Gastroesophageal sphincter (tissue), 4 donors: ENCODE results near the gene RELCH. TPM values are rescaled to one million over a fixed set of nuclear protein-coding genes. Genes with fewer than 3 reads are reported as not detected.

Experiments used
- ATAC-seq: fragments of 150-250 bp; one replicate; pipeline ENCODE4 v1.9.1; 2016; ENCODE audit warnings: mild to moderate bottlenecking, moderate library complexity
- H3K27ac ChIP-seq, 4 donors: fragments of 200-600 bp; sonication (generic) in 3 of 4; 1 replicate in 3 of 4; 2 replicates in 1 of 4; pipeline ENCODE4 v1.5.1; 2016 to 2019
- H3K27me3 ChIP-seq: fragments of 200-600 bp; sonication (generic); one replicate; pipeline ENCODE4 v1.5.1; 2019
- H3K36me3 ChIP-seq, 2 donors: fragments of 200-600 bp; sonication (generic); one replicate each; pipeline ENCODE4 v1.5.1; 2019; ENCODE audit warnings: control low read depth in 1 of 2
- H3K4me1 ChIP-seq, 3 donors: fragments of 200-600 bp; sonication (generic); 1 replicate in 2 of 3; 2 replicates in 1 of 3; pipeline ENCODE4 v1.5.1; 2016 to 2019; ENCODE audit warnings: control low read depth in 2 of 3
- H3K4me3 ChIP-seq, 2 donors: fragments of 200-600 bp; sonication (generic); one replicate each; pipeline ENCODE4 v1.5.1; 2019; ENCODE audit warnings: mild to moderate bottlenecking in 1 of 2, moderate library complexity in 1 of 2
- H3K9me3 ChIP-seq, 3 donors: fragments of 200-600 bp; sonication (generic); one replicate each; pipeline ENCODE4 v1.5.1; 2017 to 2019; ENCODE audit warnings: control low read depth in 2 of 3
- EP300 ChIP-seq: sonication (generic); formaldehyde crosslinking; IDR thresholded peaks from one replicate; pipeline ENCODE4 v1.6.1; 2017; ENCODE audit warnings: antibody characterized with exemption, mild to moderate bottlenecking
- POLR2A ChIP-seq, 2 donors: fragments of 450-650 bp; IDR thresholded peaks; one replicate each; pipeline ENCODE4 v1.6.1; 2017; ENCODE audit warnings: antibody characterized with exemption in 2 of 2, mild to moderate bottlenecking in 2 of 2, moderate library complexity in 1 of 2
- POLR2AphosphoS5 ChIP-seq: sonication (generic); formaldehyde crosslinking; IDR thresholded peaks from one replicate; pipeline ENCODE4 v1.6.1; 2017; ENCODE audit warnings: antibody characterized with exemption
- WGBS, 2 donors: methylation state at CpG; one replicate each; pipeline ENCODE4 v1.1.5; 2018; ENCODE audit warnings: low coverage in 1 of 2; 5-methylcytosine and 5-hydroxymethylcytosine counted together
- total RNA-seq, 4 donors: library from RNA; depleted of rRNA; stranded (reverse); fragments of >200 nt; gene quantifications; one replicate each; pipeline ENCODE4 v1.1.0, GENCODE V29; 2016
- TF ChIP-seq, protein P1 (sequence below), 4 experiments: fragments of 200-600 bp in 2 of 4; fragments of 450-650 bp in 2 of 4; sonication (generic) in 1 of 4; IDR thresholded peaks; one replicate each; pipeline ENCODE4 v1.5.1; 2017 to 2019; ENCODE audit warnings: antibody characterized with exemption in 4 of 4, mild to moderate bottlenecking in 2 of 4, moderate library complexity in 2 of 4

The RELCH gene
- total RNA-seq, 4 donors from 2014 or later, result 20.7 to 30.4 (median 27.4) TPM

DNA sequence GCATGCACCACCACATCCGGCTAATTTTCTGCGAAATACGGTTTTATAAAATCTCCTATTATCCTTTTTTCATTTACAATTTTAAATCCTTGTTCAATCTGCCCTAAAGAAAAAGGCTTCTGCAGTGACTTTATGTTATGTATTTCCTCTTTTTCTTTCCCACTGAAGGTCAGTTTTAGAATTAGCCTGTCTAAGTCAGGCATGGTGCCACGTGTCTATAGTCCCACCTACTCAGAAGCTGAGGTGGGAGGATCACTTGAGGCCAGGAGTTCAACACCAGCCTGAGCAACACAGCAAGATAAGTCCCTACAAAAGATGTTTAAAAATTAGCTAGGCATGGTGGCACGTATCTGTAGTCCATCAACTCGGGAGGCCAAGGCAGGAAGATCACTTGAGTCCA lies 98.2 kb downstream of the RELCH start:
- no peaks in the 10 kb centered on the region for H3K9me3 ChIP-seq
- H3K4me3 ChIP-seq, result no peak overlapping the region
- TF ChIP-seq POLR2AphosphoS5, result no peak
- no peak for TF ChIP-seq POLR2A (IDR thresholded peaks at IDR 0.05)
- no peak for TF ChIP-seq EP300
- TF ChIP-seq, protein P1, sequence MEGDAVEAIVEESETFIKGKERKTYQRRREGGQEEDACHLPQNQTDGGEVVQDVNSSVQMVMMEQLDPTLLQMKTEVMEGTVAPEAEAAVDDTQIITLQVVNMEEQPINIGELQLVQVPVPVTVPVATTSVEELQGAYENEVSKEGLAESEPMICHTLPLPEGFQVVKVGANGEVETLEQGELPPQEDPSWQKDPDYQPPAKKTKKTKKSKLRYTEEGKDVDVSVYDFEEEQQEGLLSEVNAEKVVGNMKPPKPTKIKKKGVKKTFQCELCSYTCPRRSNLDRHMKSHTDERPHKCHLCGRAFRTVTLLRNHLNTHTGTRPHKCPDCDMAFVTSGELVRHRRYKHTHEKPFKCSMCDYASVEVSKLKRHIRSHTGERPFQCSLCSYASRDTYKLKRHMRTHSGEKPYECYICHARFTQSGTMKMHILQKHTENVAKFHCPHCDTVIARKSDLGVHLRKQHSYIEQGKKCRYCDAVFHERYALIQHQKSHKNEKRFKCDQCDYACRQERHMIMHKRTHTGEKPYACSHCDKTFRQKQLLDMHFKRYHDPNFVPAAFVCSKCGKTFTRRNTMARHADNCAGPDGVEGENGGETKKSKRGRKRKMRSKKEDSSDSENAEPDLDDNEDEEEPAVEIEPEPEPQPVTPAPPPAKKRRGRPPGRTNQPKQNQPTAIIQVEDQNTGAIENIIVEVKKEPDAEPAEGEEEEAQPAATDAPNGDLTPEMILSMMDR (IDR thresholded peaks at IDR 0.05), result no peak
- H3K27ac ChIP-seq, result no peak overlapping the region
- no peaks in the 10 kb centered on the region for H3K27me3 ChIP-seq
- H3K36me3 ChIP-seq, result peaks cover 5 to 67% of the 10 kb centered on the region in 2 donors
- WGBS, 2 donors, result 92 to 100% methylated on average over 4 to 6 of the region's 6 CpGs
- no peak for ATAC-seq
- peaks cover 0 to 5% (median 4%) of the 10 kb centered on the region in 3 donors for H3K4me1 ChIP-seq

DNA sequence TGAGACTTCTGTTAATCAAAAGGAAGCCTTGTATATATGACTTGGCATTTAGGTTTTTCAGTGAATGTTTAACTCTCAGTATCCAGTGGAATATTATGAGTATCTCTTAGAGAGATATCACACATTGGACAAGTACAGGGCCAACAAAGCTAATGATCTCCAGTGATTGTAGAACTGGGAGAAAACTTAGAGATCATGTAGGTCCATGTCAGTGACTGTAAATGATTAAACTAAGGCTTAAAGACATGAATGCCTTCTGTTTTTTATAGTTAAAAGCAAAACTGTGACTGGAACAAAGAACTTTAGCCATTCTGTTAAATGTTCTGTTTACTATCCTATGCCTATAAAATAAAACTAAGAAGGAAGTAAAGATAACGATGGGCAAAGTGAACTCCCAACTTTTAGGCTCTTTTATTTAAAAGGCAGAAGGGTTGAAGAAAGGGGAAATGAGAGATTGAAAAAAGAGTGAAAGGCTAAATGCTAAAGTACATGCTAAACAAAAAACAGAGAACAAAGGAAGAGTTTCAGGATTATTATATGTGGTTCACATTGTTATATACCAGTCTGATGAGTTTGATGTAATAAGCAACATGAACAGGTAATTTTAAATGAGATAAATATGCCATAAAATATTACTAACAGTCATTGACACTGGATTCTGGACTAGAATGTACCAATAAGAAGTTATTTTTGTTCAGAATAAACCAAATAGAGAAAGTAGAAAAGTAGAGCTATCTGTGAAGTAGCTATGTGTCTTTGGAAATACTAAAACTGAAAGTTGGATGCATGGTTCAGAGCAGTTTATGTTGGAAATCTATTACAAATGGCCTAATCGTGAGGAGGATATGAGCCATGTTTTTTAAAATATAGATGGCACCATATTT lies 101.0 kb downstream of the RELCH start:
- ATAC-seq, result no peak
- Histone ChIP-seq H3K9me3 (no peaks in the 10 kb centered on the region), H3K36me3 (peaks cover 5 to 77% of the 10 kb centered on the region in 2 donors), H3K27ac (no peak overlapping the region), H3K4me1 (no peaks in the 10 kb centered on the region), H3K4me3 (no peak overlapping the region), H3K27me3 (no peaks in the 10 kb centered on the region)
- TF ChIP-seq, protein P1 (IDR thresholded peaks at IDR 0.05), result no peak
- no peak for TF ChIP-seq POLR2A (IDR thresholded peaks at IDR 0.05)
- no peak for TF ChIP-seq EP300
- TF ChIP-seq POLR2AphosphoS5, result no peak
- WGBS, 2 donors, result 81 to 89% methylated on average over 1 to 2 of the region's 2 CpGs

DNA sequence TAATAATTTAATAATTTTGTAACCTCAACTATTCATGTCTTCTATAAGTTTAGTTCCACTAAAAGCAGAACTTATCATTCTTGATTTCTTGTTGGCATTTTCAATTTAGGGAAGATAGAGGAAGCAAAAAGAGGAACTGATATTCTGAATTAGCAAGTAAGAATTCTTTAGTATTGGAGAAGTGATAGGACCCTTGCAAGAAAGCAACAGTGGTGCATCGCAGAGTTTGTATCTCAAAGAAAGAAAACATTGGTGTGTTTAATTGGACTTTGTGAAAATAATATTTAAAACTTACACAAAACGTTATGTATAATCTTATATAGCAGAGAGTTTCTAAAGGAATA lies 101.6 kb downstream of the RELCH start:
- Histone ChIP-seq H3K4me1 (no peaks in the 10 kb centered on the region), H3K9me3 (no peaks in the 10 kb centered on the region), H3K4me3 (no peak overlapping the region), H3K36me3 (peaks cover 5 to 77% of the 10 kb centered on the region in 2 donors), H3K27ac (no peak overlapping the region), H3K27me3 (no peaks in the 10 kb centered on the region)
- no peak for ATAC-seq
- no peak for TF ChIP-seq EP300
- WGBS, 2 donors, result 91 to 95% methylated on average over 2 of the region's 2 CpGs

DNA sequence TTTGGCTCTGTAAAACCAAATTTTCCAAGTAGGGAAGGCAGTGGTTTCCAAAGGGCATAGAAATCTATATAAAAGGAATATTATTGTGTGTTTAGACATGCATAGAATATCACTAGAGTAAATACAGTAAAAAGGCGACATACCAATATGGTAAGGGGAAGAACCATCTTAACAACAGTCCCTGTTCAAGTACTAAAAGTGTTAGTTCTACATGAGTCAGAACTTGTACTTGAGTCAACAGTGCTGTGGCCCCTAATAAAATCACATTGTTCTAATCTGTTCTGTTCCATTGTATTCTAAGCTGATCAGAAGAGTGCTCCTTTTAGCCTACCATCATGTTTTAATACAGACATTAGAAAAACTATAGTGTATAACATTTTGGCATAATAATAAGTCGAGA lies 102.0 kb downstream of the RELCH start:
- Histone ChIP-seq H3K4me3 (no peak overlapping the region), H3K27ac (no peak overlapping the region), H3K36me3 (peaks cover 5 to 78% of the 10 kb centered on the region in 2 donors), H3K9me3 (no peaks in the 10 kb centered on the region), H3K27me3 (no peaks in the 10 kb centered on the region), H3K4me1 (no peaks in the 10 kb centered on the region)
- 86 to 90% methylated on average over 2 of the region's 2 CpGs for WGBS, 2 donors
- TF ChIP-seq, protein P1 (IDR thresholded peaks at IDR 0.05), result no peak
- TF ChIP-seq POLR2A (IDR thresholded peaks at IDR 0.05) (no peak), EP300 (no peak), POLR2AphosphoS5 (no peak)
- ATAC-seq, result no peak

DNA sequence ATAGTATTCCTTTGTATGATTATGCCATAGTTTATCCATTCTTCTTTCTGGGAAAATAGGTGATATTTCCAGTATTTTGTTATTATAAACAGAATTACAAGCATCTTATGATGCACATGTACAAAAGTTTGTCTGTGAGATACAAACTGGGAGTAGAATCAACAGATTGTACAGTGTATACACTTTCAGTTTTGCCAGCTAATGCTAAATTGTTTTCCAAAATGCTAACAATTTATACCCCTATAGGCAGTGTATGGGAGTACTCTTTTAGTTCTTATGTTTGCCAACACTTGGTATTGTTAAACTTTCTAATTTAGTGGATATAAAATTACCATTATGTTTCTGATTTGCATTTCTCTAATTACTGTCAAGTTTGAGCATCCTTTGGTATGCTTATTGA lies 107.0 kb downstream of the RELCH start:
- Histone ChIP-seq H3K9me3 (no peaks in the 10 kb centered on the region), H3K36me3 (peaks cover 0 to 77% of the 10 kb centered on the region in 2 donors), H3K4me1 (no peaks in the 10 kb centered on the region), H3K27ac (no peak overlapping the region), H3K4me3 (no peak overlapping the region), H3K27me3 (no peaks in the 10 kb centered on the region)
- ATAC-seq, result no peak
- TF ChIP-seq POLR2AphosphoS5 (no peak), EP300 (no peak), POLR2A (IDR thresholded peaks at IDR 0.05) (no peak)
- TF ChIP-seq, protein P1 (IDR thresholded peaks at IDR 0.05), result no peak
